SK-N-SH (cell line): Measurements from ENCODE around the gene LRMDA.

Experiments used
- CHD2 ChIP-seq: fragments of 150-350 bp; IDR thresholded peaks from 2 replicates; pipeline ENCODE4 v1.6.1; 2018; ENCODE audit warnings: low read length; ENCODE audit not compliant: partially characterized antibody
- CTCF ChIP-seq: fragments of 200-600 bp; sonication (generic); IDR thresholded peaks from 2 replicates; pipeline ENCODE4 v1.6.1; 2017; ENCODE audit warnings: antibody characterized with exemption, mild to moderate bottlenecking, moderate library complexity
- EP300 ChIP-seq, 2 experiments: IDR thresholded peaks; 2 replicates each; pipeline versions ENCODE4 v1.4.0 to v1.6.1; 2012; ENCODE audit warnings: borderline replicate concordance in 1 of 2, low read depth in 1 of 2, low read length in 1 of 2
- JUND ChIP-seq: IDR thresholded peaks from 2 replicates; pipeline ENCODE4 v1.4.0; 2012
- MAX ChIP-seq: IDR thresholded peaks from 2 replicates; pipeline ENCODE4 v1.4.0; 2012; ENCODE audit warnings: low read depth
- MXI1 ChIP-seq: IDR thresholded peaks from 2 replicates; pipeline ENCODE4 v1.6.1; 2012; ENCODE audit warnings: mild to moderate bottlenecking, low read depth, low read length, improper control_type of control experiment
- NRF1 ChIP-seq: IDR thresholded peaks from 2 replicates; pipeline ENCODE4 v1.6.1; 2012; ENCODE audit warnings: low read depth, mild to moderate bottlenecking, low read length
- POLR2AphosphoS5 ChIP-seq: IDR thresholded peaks from 2 replicates; pipeline ENCODE4 v1.6.1; 2012; ENCODE audit warnings: low read depth, low read length
- RAD21 ChIP-seq: IDR thresholded peaks from 2 replicates; pipeline ENCODE4 v1.6.1; 2012; ENCODE audit warnings: mild to moderate bottlenecking, low read length
- RCOR1 ChIP-seq: fragments of 150-350 bp; IDR thresholded peaks from 2 replicates; pipeline ENCODE4 v1.6.1; 2017; ENCODE audit warnings: antibody characterized with exemption, low read length
- REST ChIP-seq: IDR thresholded peaks from 2 replicates; pipeline ENCODE4 v1.6.1; 2012; ENCODE audit warnings: mild to moderate bottlenecking, low read depth, low read length, moderate library complexity
- SIN3A ChIP-seq: IDR thresholded peaks from 2 replicates; pipeline ENCODE4 v1.6.1; 2012; ENCODE audit warnings: low read depth, mild to moderate bottlenecking, low read length, moderate library complexity, borderline replicate concordance
- USF2 ChIP-seq: fragments of 150-350 bp; IDR thresholded peaks from 2 replicates; pipeline ENCODE4 v1.6.1; 2017; ENCODE audit warnings: antibody characterized with exemption, low read length, low read depth, borderline replicate concordance
- YY1 ChIP-seq: IDR thresholded peaks from 2 replicates; pipeline ENCODE4 v1.4.0; 2012; ENCODE audit warnings: low read depth, mild to moderate bottlenecking

GRCh38 chr10:75404815-75405597 is 26.4 kb upstream of the LRMDA start:
- no peak for TF ChIP-seq JUND
- TF ChIP-seq USF2, result no peak
- peak; percentile 50 for TF ChIP-seq NRF1
- no peak for TF ChIP-seq CTCF
- TF ChIP-seq EP300 (IDR thresholded peaks at IDR 0.05; ENCODE audit: borderline replicate concordance in 1 of 2, low read depth in 1 of 2, low read length in 1 of 2), result no peak
- TF ChIP-seq CHD2, result no peak
- no peak for TF ChIP-seq YY1
- TF ChIP-seq MXI1, result no peak
- no peak for TF ChIP-seq POLR2AphosphoS5
- no peak for TF ChIP-seq RAD21
- no peak for TF ChIP-seq MAX
- no peak for TF ChIP-seq REST
- TF ChIP-seq RCOR1, result no peak
- TF ChIP-seq SIN3A, result no peak
